Nucleus accumbens (tissue), 56 donors: ENCODE results near the gene VAV1.
"Not testable (repeated sequence)": the region's sequence is repeated elsewhere in the genome, so short reads cannot be mapped to it uniquely, and the experiment has no call there.

Source experiments
- DNase-seq, 56 donors: peaks; one replicate each; lab custom pipeline; 2025; lab: John Stamatoyannopoulos, UW

The VAV1 gene

DNA sequence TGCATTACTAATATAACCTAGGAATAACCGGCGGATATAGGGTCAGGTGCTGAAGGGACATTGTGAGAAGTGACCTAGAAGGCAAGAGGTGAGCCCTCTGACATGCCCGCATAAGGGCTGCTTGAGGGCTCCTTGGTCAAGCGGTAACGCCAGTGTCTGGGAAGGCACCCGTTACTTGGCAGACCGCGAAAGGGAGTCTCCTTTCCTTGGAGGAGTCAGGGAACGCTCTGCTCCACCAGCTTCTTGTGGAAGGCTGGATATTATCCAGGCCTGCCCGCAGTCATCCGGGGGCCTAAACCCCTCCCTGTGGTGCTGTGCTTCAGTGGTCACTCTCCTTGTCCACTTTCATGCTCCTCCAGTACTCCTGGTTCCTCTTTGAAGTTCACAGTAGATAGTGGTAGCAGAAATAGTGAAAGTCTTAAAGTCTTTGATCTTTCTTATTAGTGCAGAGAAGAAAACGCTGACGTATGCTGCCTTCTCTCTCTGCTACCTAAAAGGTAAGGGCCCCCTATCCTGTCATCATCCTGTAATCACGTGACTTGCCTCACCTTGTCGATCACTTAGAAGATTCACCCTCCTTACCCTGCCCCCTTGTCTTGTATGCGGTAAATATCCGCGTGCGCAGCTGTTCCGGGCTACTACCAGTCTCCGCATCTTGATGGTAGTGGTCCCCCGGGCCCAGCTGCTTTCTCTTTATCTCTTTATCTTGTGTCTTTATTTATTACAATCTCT is 96.8 kb downstream of the VAV1 start:
- DNase-seq: not testable (repeated sequence)

DNA sequence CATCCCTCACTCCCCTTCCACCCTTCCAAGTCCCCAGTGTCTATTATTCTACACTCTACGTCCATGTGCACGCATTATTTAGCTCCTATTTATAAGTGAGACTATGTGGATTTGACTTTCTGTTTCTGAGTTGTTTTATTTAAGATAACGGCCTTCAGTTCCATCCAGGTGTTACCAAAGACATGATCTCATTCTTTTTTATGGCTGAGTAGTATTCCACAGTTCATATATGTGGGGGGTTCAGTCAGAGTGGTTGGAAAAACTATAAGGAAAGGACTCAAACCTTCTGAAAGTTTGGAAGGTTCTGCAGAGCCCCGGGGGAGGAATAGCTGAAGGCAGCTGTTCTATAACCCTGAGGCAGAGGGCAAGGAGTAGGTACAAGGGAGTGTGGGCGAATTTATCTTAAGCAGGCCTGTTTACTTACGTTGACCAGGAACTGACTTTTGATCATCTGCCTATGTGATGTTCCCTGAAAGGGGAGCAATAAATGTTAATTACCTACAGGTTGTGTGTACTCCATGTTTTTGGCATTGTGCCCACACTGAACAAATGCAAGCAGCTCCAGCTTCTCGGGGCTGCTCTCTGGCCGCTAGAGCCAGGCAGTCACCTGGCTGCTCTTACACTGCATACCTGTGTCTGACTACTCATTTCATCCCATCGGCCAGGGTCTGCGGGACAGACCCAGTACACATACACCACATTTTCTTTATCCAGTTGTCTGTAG is 101.4 kb downstream of the VAV1 start:
- DNase-seq: no peak

DNA sequence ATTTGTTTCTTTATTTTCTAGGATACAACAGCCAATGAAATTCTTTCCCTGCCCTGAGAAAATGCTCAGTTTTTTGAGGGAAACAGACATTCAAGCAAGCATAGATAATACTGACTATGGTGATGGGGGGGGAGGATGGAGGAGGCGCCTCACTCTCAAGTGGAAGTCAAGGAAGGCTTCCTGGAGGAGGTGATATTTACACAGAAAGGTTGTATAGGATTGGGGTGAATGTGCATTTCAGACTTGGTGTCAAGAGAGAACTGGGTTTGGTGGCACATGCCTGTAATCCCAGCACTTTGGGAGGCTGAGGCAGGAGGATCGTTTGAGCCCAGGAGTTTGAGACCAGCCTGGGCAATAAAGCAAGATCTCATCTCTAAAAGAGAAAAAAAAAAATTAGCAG is 102.7 kb downstream of the VAV1 start:
- no peak for DNase-seq

DNA sequence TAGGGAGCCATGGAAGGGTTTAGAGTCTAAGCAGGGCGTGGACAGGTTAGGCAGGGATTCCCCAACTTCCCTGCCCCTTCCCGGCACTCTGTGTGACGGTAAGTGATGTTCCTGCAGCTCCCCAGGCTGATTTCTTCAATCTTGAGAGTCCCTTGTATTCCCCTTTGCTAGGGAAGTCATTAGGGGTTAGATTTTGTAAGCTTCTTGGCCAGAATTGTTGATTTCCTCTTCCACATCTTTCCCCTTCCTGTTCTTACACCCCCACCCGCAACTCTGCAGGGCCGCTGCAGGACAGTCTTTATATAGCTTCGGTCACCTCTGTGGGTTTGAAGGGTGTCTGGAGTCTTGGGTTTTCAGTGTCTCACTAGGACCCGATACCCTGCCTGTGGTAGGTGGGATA is 104.2 kb downstream of the VAV1 start:
- no peak for DNase-seq

DNA sequence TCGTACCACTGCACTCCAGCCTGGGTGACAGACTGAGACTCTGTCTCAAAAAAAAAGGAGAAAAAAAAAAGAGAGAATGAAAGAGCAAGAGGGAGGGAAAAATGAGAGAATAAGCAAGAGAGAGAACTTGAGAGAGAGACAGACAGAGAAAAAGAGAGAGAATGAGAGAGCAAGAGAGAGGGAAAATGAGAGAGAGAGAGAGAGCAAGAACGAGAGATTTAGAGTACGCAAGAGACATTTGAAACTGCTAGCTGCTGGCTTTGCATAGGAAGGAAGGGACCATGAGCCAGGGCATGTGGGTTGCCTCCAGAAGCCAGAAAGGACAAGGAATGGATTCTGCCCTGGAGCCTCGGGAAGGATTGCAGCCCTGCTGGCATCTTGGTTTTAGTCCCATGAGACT is 105.3 kb downstream of the VAV1 start:
- DNase-seq: no peak

DNA sequence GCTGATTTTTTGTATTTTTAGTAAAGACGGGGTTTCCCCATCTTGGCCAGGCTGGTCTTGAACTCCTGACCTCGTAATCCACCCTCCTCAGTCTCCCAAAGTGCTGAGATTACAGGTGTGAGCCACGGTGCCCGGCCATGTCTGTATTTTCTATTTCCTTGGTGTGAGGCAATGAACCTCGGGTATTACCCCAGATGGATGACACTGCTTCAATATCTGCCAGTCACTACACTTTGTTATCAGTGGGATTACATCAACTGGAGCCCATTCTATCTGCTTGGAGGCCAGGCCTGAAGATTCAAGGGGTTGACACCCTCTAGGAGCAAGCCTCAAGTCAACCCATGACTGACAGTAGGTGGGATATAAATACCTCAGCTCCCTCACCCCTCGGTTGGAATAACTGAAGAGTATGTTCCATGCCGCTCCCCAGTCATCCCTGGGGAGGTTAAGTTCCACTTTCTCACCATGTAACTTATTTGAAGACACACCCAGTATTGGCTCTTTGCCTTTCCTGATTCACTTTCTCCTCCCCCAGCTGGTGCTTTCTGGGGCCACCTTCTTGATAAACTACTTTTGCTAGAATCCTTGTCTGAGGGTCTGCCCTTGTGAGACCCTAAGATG is 113.9 kb downstream of the VAV1 start:
- DNase-seq: no peak

DNA sequence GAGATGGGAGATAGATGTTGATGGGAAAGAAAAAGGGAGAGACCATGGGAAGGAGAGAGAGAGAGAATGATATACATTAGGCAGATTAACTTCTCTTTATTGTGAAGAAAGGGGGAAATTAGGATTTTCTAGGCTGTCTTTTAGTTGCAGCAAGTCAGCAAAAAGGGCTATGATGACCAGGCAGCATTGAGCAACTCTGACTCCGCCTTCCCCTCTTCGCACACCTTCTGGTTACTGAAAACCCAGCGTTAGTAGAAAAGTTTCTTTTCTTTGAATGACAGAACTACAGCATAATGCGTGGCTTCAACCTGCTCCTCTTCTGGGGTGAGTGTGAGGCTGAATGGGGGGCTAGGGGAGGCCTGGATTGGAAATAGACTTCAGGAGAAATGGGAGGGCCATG is 114.8 kb downstream of the VAV1 start, which contains the start of gene ADGRE1:
TSS of gene ADGRE1 (plus strand) at position 264 of the 400 bp plus-strand sequence. CDS start at position 294, 30 bp downstream.
- no peak for DNase-seq

DNA sequence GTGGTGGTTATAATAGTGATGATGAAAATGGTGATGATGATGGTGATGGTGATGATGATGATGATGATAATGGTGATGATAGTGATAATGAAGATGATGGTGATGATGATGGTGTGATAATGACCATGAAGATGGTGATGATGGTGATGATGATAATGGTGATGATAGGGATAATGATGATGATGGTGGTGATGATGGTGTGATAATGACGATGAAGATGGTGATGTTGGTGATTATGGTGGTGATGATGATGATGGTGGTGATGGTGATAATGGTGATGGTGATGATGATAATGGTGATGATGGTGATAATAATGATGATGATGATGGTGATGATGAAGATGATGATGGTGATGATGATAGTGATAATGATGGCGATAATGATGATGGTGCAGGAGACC is 116.5 kb downstream of the VAV1 start:
- no peak for DNase-seq

DNA sequence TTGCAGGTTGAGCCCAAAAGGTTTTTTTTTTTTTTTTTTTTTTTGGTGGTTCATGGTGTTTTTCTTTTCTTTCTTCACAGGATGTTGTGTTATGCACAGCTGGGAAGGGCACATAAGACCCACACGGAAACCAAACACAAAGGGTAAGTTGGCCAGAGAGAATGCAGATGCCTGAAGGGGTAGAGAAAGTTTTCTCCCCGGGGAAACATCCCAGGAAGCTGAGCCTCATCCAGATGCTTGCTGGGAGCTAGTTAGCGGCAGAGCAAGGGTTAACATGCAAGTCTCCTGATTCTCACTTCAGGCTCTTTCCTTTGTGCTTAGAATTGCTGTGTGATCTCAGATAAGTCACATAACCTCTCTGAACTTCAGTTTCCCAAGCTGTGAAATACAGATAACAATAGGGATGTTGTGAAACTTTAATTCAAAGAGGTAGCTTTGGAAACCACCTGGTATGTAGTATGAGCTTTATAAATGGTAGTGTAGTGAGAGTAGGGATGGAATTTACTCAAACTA is 117.9 kb downstream of the VAV1 start:
- no peak for DNase-seq

DNA sequence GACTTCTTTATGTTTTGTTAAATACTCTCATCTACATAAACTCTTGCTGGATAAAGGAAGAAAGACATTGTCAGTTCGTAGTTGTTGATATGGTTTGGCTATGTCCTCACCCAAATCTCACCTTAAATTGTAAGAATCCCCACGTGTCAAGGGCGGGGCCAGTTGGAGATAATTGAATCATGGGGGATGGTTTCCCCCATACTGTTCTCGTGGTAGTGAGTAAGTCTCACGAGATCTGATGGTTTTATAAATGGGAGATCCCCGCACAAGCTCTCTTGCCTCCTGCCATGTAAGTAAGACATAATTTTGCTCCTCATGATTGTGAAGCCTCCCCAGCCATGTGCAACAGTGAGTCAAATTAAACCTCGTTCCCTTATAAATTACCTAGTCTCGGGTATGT is 118.4 kb downstream of the VAV1 start:
- no peak for DNase-seq

DNA sequence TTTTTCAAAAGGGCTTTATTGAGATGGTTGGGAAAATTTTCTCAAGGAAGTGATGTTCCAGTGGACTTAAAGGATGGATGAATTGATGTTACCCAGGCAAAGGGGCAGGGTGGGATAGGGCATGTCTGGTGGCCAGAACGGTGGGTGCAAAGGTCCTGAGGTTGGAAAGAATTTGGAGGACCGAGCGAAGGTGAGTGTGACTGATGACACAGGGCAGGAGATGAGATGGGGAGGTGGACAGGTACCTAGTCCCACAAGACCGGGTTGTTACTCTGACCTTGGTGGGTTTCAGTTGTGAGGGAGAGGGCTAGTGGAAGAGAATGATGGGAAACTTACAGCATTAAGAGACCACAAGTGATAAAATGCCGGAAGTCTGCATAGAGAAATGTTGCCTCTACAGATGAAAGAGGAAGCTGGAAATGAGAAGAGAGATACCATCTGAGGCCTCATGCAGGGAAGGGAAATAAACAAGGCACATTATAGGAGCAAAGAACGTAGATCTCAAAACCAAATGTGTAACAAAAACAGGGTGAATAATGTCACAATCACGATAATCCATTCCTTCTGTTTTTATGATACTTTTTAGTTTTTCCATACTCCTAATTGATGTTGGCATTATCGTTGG is 119.4 kb downstream of the VAV1 start:
- no peak for DNase-seq

DNA sequence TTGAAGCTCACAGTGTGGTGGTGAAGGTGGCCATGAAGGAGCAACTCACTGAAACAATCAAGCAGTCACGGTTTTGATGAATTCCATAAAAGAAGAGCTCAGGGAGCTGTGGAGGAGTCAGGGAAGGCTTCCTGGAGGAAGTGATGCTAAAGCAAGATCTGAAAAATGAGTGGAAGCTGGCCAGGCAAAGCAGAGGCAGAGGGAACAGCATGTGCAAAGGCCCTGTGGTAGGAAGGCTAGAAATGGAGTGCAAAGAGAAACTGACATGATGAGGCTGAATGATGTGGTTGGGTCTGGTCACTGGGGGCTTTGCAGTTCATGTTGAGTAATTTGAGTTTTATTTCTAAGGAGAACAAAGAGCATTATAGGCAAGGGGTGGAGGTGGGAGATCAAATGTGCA is 121.8 kb downstream of the VAV1 start:
- no peak for DNase-seq

DNA sequence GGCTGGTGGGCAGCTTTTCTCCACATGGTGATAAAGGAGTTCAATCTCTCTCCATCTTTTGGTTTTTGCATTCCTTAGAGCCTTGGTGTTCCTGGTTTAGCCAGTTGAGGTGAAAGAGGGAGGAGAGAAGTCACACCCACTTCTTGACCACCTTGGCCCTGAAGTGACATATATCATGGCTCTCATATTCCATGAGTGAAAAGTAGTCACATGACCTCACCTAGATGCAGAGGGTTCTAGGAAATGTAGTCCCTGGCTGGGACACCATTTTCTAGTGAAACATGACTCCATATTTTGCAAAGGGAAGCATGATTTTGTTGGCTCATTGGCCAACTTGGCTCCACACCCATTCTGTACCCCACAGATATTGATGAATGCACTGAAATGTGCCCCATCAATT is 130.9 kb downstream of the VAV1 start:
- DNase-seq: no peak

DNA sequence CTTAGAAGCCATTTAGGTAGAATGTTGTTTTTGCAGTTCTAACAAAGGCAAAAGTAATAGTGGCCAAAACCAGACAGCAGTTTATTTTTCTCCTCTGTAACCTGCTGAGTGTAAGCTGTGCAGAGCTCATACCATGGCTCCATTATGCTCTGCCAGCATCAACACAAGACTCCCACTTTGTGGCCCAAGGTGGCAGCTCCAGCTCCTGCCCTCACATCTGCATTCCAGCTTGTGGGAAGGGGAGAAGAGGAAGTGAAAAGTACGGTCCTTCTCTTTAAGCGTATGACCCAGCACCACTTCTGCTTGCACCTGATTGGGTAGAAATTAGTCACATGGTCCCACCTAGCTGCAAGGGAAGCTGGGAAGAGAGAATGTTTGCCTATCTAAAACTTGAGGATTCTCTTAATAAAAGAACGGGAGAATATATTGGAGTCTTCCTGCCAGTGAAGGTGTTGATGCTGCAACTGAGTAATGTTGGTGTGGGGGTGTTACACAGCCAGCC is 134.1 kb downstream of the VAV1 start:
- no peak for DNase-seq
